Left ventricle myocardium inferior (tissue), 1 donor: Measurements from ENCODE around the gene CRY2. TPM values are rescaled to one million over a fixed set of nuclear protein-coding genes. Genes with fewer than 3 reads are reported as not detected.

Experiments used
- DNase-seq: peaks from one replicate; pipeline ENCODE4 v3.0.0-alpha.2; 2020
- H3K27ac ChIP-seq: fragments of 200-600 bp; replicated peaks from 2 replicates; pipeline ENCODE4 v1.8.0; 2021
- H3K27me3 ChIP-seq: fragments of 200-600 bp; 2 replicates; pipeline ENCODE4 v1.8.0; 2021; ENCODE audit warnings: low read depth
- H3K36me3 ChIP-seq: fragments of 200-600 bp; 2 replicates; pipeline ENCODE4 v1.8.0; 2021
- H3K4me1 ChIP-seq: fragments of 200-600 bp; 2 replicates; pipeline ENCODE4 v1.8.0; 2021
- H3K4me3 ChIP-seq: fragments of 200-600 bp; 2 replicates; pipeline ENCODE4 v1.8.0; 2021; ENCODE audit warnings: mild to moderate bottlenecking, moderate library complexity
- H3K9me3 ChIP-seq: fragments of 200-600 bp; replicated peaks from 2 replicates; pipeline ENCODE4 v1.8.0; 2021
- intact Hi-C: fragments of 100-400 bp; cut with micrococcal nuclease; formaldehyde crosslinking; loops from one replicate; pipeline ENCODE4 v1.11.0; 2022
- total RNA-seq: library from RNA; stranded (reverse); fragmentation: NEBNext Ultra II Directional; extraction: Animal tissue kit (Norgen Biotek cat#: 25700); gene quantifications from one replicate; pipeline ENCODE4 v1.2.1, GENCODE V29; 2021
- TF ChIP-seq, protein P1 (sequence below): fragments of 200-600 bp; IDR thresholded peaks from 2 replicates; pipeline ENCODE4 v1.8.0; 2021; ENCODE audit warnings: antibody characterized with exemption, mild to moderate bottlenecking, borderline replicate concordance
- donor health status: DM: no; HTN: yes; CAD: no; lungs with severe emphysema.

Gene CRY2
- total RNA-seq, 1 donor from 2014 or later, result 62.2 TPM

DNA sequence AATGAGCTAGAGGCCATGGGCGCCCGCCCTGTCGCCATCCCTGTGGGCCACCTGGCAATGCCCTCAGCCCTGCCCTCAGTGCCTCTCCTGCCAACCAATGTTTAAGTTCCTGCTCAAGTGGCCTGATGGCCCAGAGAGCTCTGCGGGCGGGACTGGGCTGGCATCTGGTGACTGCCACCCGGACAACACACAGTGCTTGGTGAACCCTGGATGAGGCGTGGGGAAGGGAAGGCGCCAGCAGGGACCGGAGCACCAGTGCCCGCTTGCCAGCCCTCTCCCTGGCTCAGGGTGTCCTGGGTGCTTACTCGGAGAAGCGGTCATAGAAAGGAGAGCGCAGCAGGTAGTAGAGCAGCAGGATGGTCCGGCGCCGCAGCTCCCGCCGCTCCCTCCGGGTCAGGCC, 66.2 kb downstream of the CRY2 start:
- Histone ChIP-seq H3K36me3 (peaks cover 69% of the 10 kb centered on the region), H3K27me3 (no peaks in the 10 kb centered on the region), H3K4me3 (no peak overlapping the region), H3K9me3 (no peaks in the 10 kb centered on the region), H3K4me1 (peaks cover 26% of the 10 kb centered on the region), H3K27ac (no peak overlapping the region)
- intact Hi-C loops, result no loop called here
- TF ChIP-seq, protein P1, sequence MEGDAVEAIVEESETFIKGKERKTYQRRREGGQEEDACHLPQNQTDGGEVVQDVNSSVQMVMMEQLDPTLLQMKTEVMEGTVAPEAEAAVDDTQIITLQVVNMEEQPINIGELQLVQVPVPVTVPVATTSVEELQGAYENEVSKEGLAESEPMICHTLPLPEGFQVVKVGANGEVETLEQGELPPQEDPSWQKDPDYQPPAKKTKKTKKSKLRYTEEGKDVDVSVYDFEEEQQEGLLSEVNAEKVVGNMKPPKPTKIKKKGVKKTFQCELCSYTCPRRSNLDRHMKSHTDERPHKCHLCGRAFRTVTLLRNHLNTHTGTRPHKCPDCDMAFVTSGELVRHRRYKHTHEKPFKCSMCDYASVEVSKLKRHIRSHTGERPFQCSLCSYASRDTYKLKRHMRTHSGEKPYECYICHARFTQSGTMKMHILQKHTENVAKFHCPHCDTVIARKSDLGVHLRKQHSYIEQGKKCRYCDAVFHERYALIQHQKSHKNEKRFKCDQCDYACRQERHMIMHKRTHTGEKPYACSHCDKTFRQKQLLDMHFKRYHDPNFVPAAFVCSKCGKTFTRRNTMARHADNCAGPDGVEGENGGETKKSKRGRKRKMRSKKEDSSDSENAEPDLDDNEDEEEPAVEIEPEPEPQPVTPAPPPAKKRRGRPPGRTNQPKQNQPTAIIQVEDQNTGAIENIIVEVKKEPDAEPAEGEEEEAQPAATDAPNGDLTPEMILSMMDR, result no peak
- no peak for DNase-seq

DNA sequence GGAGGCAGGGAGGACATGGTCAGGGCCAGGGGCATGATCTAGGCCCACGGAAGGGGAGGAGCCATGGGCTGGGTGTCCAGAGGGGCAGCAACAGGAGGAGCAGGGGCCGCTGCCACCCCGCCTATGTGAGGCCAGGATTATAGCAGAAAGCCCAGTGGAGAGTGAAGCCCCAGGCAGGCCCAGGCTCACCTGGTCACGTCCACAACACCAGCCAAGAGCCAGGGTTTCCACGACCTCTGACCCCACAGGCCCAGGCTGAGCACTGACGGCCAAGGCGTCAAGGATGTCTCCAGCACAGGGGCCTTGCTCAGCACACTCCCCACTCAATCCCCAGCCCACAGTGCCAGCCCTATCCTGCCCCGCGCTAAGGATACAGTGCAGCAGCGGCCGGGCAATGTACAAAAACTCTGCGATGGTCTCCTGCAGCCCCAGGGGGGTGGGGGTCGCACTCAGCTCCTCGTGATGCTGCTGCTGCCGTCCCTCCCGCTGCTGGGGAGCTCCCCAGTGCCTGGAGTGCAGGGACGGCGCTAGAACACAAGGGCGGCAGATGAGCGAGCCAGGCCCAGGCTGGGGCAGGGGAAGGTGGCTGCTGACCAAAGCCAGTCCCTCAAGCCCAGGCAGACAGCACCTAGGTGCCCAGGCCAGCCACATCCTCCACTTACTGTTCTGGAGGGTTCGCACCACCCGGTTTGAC, 66.8 kb downstream of the CRY2 start:
- no peaks in the 10 kb centered on the region for H3K9me3 ChIP-seq
- no peak for DNase-seq
- no peaks in the 10 kb centered on the region for H3K27me3 ChIP-seq
- TF ChIP-seq, protein P1, result no peak
- intact Hi-C loops, result no loop called here
- H3K4me1 ChIP-seq, result peaks cover 31% of the 10 kb centered on the region
- H3K27ac ChIP-seq, result no peak overlapping the region
- peaks cover 69% of the 10 kb centered on the region for H3K36me3 ChIP-seq
- H3K4me3 ChIP-seq, result no peak overlapping the region

DNA sequence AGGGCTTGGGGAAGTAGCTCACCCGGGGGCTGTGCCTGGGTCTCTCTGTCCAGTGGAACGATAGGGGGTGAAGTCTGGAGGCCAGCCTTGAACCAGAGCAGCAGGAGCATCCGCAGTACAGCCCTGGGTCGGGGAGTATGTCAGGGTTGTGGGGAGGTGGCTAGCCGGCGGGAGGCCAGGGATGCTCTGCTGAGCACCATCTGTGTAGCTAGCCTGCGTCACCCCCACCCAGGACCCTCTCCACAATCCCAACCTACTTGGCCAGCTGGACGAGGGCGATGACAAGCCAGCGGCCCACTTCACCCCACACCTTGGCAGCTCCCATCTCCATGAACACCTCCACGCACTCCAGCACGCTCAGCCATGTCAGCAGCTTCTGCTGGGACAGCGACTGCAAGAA, 68.2 kb downstream of the CRY2 start:
- H3K27ac ChIP-seq, result no peak overlapping the region
- peaks cover 57% of the 10 kb centered on the region for H3K36me3 ChIP-seq
- H3K4me3 ChIP-seq, result no peak overlapping the region
- no peak for DNase-seq
- intact Hi-C loops, result no loop called here
- no peaks in the 10 kb centered on the region for H3K27me3 ChIP-seq
- no peaks in the 10 kb centered on the region for H3K9me3 ChIP-seq
- TF ChIP-seq, protein P1, result no peak
- H3K4me1 ChIP-seq, result peaks cover 40% of the 10 kb centered on the region

DNA sequence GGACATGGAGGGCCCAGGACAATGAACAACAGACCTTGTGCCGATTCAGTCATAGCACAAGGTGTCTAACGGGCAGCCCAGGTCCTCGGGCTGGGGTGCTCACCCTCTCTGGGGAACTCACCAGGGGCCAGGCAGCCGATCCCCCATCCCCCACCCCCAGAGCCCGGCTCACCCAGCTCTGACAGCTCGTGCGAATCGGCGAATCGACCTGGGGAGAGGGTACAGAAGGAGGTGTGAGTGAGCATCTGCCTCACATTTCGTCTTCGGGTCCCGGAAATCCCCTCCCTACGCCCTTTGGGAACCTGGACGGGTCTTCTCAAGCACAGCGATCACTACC, 70.0 kb downstream of the CRY2 start:
- intact Hi-C loops, result no loop called here
- peaks cover 39% of the 10 kb centered on the region for H3K36me3 ChIP-seq
- no peaks in the 10 kb centered on the region for H3K9me3 ChIP-seq
- peaks cover 13% of the 10 kb centered on the region for H3K27me3 ChIP-seq
- peak overlapping the region; percentile 92 for H3K27ac ChIP-seq
- no peak for DNase-seq
- H3K4me3 ChIP-seq, result peak overlapping the region; percentile 80
- TF ChIP-seq, protein P1, result no peak
- peaks cover 45% of the 10 kb centered on the region for H3K4me1 ChIP-seq

DNA sequence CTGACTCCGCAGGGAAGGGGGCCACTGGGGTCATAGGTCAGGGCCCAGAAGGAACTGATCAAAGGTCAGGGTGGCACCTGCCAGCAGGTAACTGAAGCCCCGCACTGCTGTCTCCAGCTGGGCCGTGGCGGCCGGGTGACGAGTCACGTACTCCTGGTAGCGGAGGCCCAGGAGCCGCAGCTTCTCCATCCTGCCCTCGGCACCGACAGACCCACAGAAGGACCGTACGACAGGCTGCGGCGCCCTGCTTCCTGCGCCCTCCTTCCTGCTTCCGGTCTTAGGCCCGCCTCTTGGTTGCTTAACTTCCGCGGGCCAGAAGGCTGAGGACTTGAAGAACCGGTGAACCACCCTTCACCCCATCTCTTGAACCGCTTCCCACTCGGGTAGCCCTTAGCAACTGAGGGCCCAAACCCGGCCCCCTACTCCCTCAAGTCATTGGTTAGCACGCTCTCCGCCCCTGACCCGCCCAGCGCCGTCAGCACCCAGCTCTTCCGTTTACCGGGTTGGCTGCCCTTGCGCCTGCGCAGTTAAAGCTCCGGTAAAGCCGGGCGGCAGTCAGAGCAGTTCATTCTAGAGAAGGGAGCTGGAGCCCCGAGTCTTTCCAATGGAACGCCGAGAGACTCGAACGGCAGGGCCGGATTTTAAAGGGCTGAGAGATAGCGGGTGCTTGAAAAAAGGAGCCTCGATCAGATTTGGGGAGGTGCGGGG, 70.5 kb downstream of the CRY2 start, which contains the start of gene PEX16:
Gene PEX16 (minus strand): TSS at position 255 of the 708 bp plus-strand sequence. CDS start 66 bp downstream, at position 189.
- Histone ChIP-seq H3K27ac (peak within 1 kb of the TSS; percentile 92), H3K4me1 (peaks cover 51% of the 10 kb centered on the region), H3K27me3 (peaks cover 18% of the 10 kb centered on the region), H3K36me3 (peaks cover 34% of the 10 kb centered on the region), H3K9me3 (no peaks in the 10 kb centered on the region), H3K4me3 (peak within 1 kb of the TSS; percentile 80)
- DNase-seq, result peak; percentile 96
- TF ChIP-seq, protein P1, result no peak
- intact Hi-C loops, result no loop called here
